Stimulated activated CD4-positive, alpha-beta T cell treated with anti-CD3 and anti-CD28 coated beads, TNF-alpha, amount 100 ng/mL, for 4 hours (primary cell): ENCODE measurements around the gene JAM3.
A peak's percentile ranks its signal among the peaks of the same experiment; 100 is the strongest.

Source experiments
- DNase-seq, 3 experiments: peaks; one replicate each; pipeline ENCODE4 v3.0.0-alpha.2; 2020; ENCODE audit warnings: low read depth in 3 of 3

The JAM3 gene

DNA sequence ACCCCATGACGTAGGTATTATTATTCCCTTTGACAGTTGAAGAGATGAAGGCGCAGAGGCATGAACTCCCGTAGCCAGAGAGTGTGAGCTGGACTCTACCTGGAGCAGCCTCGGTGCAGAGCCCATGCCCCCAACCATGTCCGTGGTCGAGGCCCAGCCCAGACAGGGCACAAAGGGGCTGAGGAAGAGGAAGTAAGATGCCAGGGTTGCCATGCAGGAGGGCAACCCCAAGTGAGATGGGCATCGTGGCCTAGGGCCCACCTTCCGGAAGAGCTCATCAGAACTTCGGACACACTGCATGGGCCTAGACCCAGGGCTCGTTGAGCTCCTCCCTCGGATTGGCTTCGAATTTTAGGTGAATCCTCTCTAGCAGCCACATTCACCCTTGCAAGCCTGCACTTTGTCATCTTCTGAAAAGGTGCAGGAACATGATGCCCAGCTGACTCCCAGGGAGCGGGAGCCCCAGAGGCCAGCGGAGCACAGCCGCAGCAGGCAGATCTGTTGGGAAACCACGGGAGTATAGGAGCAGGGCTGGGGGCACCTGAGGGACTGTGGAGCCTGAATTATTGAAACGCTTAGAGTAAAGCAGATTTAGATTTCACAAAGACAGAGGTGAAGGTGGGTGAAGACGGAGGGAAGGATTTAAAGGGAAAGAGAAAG is 29.0 kb upstream of the JAM3 start:
- DNase-seq = no peak

DNA sequence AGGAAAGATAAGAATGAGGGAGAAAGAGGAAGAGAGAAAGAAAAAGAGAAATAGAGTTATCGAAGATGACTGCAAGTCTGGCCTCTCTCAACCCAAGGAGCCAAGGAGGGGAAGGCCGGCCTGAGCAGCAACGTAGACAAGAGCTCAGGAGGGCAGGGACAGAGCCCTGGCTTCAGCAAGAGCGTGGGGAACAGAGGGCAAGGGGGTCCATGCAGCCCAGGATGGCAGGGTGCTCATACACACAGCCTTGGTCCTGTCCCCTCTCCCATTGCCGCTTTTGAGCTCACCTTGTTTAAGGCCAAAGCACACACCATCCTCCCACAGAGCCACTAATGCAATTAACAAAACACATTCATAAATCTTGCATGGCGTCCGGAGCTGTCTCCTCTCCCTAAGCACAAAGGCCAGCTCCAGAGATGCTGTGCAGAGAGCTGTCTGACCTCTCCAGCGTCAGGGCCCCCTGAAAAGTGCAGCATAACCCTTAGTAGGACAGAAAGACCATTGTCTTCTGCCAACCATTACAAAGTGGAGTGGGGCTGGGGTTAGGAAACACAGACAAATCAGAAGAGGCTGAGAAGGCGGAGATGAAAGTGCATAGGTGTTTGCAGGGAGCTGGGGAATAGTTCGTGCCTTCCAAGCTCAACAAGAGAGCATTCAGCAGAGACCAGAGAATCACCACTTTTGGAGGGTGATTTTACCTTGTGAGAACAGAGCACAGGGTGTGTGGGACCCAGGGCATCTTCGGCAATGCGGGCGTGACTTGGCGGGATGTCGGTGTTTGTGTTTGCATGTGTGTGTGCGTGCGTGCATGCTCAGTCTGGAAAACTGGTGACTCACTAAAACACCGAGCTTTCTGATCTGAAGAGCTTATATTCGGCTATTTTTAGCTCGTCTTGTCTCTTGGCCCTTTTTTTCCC is 28.2 kb upstream of the JAM3 start:
- DNase-seq = no peak

DNA sequence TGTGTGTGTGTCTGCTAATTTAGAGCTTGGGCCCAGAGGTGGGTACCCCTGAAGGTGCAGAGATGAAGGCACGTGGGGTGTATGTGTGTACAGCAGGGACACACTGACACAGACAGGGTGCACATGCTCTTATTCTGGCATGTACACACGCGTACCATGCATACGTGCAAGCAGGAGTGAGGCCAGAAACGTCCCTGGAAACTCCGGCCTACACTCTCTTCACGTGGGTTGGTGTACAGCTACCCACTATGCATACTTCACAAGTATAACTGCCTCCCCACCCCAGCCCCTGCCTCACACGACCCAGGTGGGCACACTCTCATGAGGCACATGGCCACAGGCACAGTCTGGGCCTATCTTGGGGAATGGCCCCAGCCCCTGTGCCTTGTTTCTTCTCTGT is 27.5 kb upstream of the JAM3 start:
- no peak for DNase-seq

DNA sequence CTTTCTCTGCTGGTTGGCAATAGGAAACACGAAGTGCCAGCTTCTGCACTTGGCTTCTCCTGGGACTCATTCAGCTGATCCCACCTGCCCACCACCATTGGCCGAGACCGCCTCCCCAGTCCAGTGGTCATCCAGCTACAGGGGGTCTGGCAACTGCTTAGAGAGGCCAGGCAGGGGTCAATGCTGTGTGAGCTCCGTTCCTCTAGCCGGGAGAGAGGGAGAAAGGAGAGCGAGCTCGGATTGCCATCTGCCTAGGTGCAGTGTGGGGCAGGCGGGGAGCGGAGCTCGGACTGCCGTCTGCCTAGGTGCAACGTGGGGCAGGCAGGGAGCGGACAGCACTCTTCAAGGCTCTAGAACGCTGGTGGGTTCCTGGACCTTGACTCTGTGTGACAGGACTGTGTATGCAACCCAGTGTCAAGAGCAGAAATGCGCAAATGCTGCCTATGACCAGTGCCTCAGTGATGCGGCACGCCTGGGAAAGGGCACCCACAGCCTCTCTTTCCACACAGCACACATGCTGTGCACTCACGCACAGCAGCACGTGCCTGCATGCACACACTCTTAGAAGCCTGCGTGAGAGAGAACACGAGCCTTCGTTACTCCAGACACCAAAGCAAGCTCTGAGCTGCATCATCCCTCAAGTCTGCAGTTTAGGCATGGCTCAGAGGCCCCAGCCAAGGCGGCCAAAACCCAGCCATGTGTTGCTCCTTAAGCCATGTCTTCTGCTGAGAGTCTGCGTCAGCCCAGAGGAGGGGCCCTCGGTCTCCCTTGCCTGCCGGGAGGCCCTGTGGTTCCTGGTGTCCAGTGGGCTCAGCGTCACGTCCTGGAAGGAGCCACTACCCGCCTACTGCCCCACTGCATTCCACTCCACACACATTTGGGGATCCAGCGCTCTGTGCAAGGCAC is 26.8 kb upstream of the JAM3 start:
- no peak for DNase-seq

DNA sequence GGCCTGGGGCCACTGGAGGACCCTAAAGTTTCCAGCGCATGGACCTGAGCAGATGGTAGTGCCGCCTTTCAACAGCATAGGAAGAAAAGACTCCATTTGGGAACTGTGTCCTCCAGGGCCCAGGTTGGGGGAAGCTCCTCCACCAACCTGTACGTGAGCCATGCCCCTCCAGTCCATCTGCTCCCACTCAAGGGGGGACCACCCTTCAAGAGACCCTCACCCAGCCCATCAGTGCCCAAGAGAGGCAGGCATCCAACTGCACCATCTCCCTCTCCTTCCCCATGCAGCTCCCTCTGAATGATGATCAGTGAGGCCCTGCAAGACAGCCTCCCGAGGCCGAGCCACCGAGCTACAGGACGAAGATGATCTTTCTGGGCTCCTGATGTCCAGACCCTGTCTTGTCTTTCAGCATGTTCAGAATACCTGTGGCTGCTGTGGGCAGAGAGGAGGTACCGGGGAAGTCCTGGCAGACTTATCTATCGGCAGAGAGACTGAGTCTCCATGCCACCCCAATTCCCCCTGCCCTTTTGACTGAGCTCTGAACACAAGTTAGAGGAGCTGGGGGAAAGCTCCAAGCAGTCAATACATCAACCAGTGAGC is 25.0 kb upstream of the JAM3 start:
- DNase-seq = no peak

DNA sequence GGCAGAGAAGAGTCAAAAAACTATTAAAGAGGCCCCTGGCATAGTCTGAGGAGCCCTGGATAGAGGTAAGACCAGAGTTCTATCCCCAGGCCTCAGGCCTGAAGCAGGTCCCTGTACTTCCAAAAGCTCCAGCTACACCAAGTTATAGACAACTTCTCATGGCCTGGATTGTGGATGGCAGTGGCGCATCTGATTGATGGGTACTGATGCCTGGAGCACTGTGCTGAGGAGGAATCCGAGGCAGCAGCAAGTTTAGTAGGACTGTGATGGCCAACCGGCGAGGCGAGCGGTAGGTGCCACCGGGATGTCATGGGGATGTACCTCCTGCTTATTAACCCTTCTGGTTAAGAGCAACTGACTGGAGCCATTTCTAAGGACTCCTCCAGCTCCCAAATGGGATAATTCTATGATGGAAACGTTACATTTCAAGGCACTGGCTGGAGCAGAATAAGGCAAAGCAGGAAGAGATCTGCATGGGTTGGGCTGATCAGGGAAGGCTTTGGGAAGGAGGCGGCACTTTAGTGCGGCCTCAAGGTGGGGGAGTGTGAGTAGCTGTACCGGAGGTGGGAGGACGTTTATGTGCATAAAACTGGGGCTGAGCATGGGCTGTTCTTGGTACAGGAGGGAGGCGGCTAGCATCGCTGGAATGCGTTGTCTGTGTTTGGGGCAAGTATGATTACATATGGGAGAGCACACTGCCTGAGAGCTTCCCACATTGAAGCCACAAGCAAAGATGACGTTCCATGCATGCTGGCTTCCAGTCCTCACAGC is 24.2 kb upstream of the JAM3 start:
- no peak for DNase-seq

DNA sequence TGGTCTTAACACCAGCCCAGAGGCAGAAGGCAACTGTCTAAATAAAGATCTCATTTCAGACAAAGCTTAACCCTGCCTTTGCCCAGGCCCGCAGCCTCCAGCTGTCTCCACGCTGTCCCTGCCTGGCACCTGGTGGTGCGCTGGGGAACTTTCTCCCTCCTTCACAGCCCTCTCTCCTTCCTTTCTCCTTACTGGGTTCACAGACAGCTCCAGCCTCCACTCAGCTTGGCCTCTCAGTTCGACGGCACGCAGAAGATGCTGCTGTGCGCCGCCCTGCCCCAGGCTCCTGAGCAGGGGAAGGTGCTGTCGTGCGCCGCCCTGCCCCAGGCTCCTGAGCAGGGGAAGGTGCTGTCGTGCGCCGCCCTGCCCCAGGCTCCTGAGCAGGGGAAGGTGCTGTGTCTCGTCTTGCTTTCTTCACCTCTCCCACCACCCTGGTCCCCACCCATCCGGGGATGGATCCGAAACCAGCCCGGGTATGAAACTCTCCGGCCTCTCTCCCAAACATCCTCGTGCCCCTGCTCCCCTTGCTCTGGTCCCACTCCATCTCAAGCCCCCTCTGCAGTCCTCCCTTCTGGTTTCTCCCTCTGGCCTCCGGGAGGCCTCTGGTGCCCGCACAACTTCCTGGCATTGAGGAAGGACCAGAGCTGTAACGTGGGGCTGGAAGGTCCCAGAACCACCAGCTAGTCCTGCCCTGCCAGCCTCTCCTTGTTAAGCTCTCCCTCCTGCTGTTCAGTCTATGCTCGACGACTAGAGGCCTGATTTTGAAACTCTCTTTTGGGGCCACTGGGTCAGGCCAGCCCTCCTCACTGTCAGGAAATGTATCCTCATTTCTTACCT is 22.9 kb upstream of the JAM3 start:
- no peak for DNase-seq

DNA sequence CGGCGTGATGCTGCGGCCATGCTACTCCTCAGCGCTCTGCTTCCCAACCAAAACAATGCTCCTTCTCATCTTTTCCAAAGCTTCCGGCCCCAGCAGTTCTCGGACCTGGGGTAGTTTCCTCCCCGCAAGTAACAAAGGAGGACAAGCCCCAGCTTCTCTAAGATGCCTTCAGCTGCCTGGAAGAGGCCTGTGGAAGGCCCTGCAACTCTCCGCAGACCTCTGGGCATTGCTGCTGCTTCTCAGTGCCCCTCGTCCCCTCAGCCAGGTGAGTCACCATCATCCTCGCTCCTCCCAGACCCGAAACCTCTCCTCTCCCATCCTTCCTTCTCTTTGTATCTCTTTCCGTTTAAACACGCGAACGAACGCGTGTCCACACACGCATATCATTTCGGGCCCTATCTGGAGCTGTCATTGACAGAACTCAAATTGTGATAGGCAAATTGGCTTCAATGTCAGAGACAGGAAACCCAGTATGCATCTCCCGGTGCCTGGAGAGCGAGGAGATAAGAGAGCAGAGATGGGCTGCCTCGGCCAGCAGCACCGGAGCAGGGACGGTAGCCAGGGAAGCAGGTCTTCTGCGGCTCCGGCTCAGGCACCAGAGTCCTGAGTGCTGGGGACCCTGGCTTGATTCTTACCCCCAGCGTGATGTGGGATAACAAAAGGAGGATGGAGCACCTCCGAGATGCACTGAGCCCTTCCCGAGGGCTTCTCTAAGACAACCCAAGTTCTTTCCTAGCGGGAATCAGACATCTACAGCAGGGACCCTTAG is 22.0 kb upstream of the JAM3 start:
- DNase-seq = no peak

DNA sequence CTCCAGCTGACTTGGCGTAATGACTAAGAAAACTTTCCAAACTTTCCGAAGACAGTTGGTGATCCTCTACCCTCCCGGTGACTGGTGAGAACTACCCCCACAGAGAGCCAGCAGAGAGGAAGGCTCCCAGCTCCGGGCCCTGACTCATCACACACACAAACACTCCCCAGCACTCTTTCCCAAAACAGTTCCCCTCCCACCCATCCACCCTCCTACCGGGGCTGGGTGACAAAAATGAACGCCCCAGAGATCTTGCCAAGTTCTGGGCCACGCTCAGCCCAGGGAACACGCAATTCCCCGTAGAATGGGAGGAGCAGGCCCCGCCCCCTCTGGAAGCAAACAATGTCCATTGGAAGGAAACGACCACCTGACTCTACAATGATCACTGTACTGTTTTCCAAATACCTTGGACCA is 21.3 kb upstream of the JAM3 start:
- DNase-seq = no peak

DNA sequence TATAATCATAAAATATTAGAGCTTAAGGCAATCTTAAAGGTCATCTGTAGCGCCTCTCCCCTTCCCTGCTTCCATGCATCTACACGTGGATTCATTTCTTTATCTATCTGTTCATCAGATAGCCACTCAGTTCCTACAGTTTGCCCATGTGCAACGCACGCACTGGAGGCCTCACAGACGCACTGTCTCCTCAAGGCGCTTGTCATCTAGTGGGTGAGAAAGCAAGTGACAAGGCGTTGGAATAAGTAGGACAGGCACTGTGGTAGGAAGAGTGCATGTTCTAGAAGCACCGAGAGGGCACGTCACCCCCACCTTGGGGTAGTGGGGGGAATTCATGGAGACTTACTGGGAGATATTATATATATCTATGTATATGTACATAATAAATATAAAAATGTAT is 20.8 kb upstream of the JAM3 start:
- DNase-seq = no peak

DNA sequence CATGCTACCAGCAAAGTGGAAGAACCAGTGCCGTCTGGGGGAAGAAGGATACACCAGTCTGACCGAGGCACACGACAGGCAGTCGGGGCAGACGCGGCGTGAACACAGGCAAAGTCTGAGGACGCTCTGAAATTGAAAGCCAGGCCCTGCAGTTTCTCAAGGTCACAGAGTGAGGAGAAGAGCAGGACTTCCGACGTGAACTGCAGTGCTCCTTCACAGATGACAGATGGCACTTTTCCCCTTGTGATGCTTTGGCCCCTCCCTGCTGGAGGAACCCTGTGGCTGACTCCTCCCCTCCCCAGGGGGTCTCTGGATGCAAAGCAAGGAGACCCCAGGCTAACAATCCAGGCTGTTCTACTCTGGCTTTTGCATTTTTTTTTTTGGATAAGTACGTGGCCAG is 19.6 kb upstream of the JAM3 start:
- no peak for DNase-seq

DNA sequence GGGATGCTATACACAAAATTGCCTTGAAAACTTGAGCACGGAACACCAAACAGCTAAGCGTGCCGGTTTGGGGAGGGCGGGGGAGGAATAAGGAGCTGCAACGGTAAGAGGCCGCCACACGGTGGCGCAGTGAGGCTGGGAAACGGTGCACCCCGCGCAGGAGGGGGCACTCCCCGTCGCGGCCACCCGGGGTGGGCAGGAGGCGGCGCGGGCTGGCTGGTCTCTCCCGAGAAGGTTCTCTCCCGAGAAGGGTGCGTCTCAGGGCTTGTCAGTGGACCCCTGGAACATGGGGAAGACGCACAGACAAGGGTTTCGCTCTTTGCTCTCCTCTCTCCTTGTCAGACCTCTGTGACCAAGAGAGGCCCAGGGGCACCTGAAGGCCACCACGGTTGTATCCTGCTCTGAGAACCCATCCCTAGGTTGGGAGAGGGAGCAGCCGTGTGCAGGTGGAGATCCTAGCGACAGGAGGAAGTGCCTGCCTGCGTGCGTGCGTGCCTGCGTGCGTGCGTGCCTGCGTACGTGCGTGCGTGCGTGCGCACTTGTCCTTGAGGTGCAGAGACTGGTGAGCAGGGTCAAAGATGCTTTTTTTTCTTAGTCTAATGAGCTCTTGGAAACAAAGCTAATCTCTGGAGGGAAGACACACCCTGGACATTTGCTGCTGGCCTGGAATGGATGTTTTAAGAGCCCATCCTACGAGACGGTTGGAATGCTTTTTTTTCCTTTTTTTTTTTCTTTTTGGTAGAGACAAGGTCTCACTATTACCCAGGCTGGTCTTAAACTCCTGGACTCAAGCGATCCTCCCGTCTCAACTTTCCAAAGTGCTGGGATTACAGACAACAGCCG is 18.1 kb upstream of the JAM3 start:
- DNase-seq = peak; percentile 52 to 60 (median 55)

DNA sequence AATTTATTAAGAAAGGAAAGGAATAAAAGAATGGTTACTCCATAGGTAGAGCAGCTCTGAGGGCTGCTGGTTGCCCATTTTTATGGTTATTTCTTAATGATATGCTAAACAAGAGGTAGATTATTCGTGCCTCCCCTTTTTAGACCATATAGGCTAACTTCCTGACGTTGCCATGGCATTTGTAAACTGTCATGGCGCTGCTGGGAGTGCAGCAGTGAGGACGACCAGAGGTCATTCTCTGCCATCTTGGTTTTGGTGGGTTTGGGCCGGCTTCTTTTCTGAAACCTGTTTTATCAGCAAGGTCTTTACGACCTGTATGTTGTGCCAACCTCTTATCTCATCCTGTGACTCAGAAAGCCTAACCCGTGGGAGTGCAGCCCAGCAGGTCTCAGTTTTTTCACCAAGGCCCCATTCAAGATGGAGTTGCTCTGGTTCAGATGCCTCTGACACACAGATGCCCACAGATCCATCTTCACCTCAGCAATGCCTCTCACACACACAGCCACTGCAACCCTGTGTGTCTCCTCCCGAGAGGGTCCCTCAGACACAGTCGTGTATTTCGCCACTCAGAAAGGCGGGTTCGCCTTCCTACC is 16.4 kb upstream of the JAM3 start:
- DNase-seq = no peak

DNA sequence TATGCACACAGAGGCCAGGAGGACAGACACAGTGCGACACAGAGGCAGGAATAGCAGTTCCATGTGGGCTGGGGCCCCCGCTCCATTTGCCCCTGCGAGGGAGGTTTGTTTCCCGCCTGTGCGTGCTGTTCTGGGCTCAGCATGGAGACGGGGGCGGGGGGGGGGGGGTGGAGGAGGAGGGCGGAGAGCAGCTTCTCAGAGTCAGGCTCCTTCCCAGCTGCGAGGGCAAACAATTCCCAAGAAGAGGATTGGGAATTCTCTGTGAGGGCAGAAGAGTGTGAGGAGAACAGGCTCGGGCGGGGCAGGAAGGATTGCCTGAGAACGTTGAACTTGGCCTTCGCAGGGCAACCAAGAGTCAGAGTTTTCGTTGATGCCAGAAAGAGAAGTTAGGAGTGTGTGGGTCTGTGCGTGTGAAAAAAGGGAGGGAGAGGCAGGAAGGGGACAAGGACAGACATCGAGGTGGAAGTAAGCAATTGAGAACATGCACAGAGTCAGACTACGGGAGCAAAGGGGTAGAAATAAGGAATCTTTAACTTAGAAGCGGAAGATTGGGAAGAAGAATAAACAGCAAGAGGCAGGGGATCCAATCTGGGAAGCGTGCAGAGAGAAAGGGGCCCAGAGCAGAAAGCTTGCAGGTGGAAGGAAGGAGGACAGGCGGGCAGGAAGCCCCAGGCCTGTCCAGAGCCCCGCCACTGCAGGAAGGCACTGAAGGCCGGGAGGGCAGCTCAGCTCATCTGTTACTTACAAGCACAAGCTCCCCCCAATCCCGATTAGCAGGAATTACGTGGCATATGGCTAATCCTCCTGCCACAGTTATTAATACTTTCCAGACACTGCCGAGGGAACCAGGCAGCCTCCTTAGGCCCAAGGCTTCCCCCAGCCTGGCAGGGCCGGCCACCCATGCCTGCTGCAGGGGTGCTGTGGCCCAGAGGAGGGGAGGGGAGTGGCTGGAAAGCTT is 15.6 kb upstream of the JAM3 start:
- no peak for DNase-seq

DNA sequence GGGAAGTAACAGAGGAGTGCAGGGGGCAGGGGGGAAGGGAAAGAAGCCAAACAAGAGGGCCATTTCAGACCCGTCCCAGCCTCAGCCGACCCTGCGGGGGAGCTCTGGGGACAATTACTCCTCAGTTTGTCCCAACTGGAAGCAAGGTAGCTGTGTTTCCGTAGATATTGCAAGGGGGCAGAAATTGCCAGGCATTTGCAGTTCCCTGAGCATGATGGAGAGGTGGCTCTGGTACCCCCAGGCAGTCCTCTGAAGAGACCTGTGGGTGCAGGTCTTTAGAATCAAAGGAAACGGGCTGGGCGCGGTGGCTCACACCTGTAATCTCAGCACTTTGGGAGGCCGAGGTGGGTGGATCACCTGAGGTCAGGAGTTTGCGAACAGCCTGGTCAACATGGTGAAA is 13.8 kb upstream of the JAM3 start:
- DNase-seq = no peak

DNA sequence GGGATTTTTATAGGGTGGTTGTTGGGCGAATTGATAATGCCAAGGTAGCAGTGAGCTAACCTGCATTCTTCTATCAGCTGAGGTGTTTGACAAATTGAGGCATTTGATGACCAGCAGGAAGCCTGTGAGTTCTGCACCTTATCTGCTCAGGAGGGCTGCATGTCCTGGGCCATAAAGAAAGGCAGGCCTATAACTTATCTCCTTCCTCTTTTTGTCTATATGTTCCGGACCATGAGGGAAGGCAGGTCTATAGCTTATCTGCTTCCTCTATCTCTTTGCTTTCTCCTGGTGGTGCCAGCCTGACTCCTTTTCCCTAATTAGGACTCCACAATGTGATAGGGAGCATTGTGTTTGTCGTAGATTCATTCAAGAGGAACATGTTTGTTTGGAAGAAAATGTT is 8.6 kb upstream of the JAM3 start:
- no peak for DNase-seq
